Pancreas (tissue), 10 donors: ENCODE measurements around the gene GDPD4. TPM values are rescaled to one million over a fixed set of nuclear protein-coding genes. Genes with fewer than 3 reads are reported as not detected.
A peak's percentile ranks its signal among the peaks of the same experiment; 100 is the strongest.

ENCODE experiments used
- ATAC-seq, 4 donors: fragments of 200-7000 bp; cut with Tn5 transposase; one replicate each; pipeline versions ENCODE4 v1.8.0 to v1.9.1; 2020; ENCODE audit warnings: mild to moderate bottlenecking in 4 of 4, moderate library complexity in 4 of 4
- DNase-seq, 6 donors: peaks; one replicate each; pipeline ENCODE4 v3.0.0-alpha.2; 2020
- FAIRE-seq: peaks from 2 replicates; lab custom pipeline; 2012; peaks lifted over from hg19 to GRCh38; lab: Jason Lieb, UNC
- H3K27ac ChIP-seq, 4 donors: fragments of 200-600 bp; sonication (generic); 1 replicate in 3 of 4; 2 replicates in 1 of 4; pipeline versions ENCODE4 v1.5.0 to v1.8.0; 2020
- H3K27me3 ChIP-seq, 4 donors: fragments of 200-600 bp; one replicate each; pipeline ENCODE4 v1.8.0; 2021
- H3K36me3 ChIP-seq, 3 donors: fragments of 200-600 bp; sonication (generic) in 1 of 3; one replicate each; pipeline versions ENCODE4 v1.5.0 to v1.8.0; 2020 to 2021
- H3K4me1 ChIP-seq, 3 donors: fragments of 200-600 bp; one replicate each; pipeline ENCODE4 v1.8.0; 2021
- H3K4me3 ChIP-seq, 4 donors: fragments of 200-600 bp; sonication (generic) in 2 of 4; one replicate each; pipeline versions ENCODE4 v1.5.0 to v1.8.0; 2020 to 2021
- H3K9me3 ChIP-seq, 4 donors: fragments of 200-600 bp; one replicate each; pipeline ENCODE4 v1.8.0; 2021
- CTCF ChIP-seq, 4 donors: fragments of 200-600 bp; sonication (generic) in 3 of 4; IDR thresholded peaks; one replicate each; pipeline versions ENCODE4 v1.5.0 to v1.8.0; 2021; ENCODE audit warnings: antibody characterized with exemption in 4 of 4
- WGBS, 2 donors: extraction: QIAGEN DNeasy Blood & Tissue Kit; methylation state at CpG; one replicate each; pipeline ENCODE4 v1.1.7; 2013; 5-methylcytosine and 5-hydroxymethylcytosine counted together
- intact Hi-C, 3 donors: fragments of 100-400 bp; cut with DNase I; formaldehyde crosslinking; loops; one replicate each; pipeline versions ENCODE4 v1.11.1 to v1.14.2; 2022
- polyA plus RNA-seq, 2 donors: library from polyadenylated mRNA; stranded (reverse); fragments of 200-250 nt; gene quantifications; one replicate each; pipeline ENCODE4 v1.2.3, GENCODE V29; 2013
- total RNA-seq, 6 donors: library from RNA; stranded (reverse); fragmentation: NEBNext Ultra II Directional in 4 of 6; extraction: Animal tissue kit (Norgen Biotek cat#: 25700) in 4 of 6; gene quantifications; one replicate each; pipeline versions ENCODE4 v1.2.1 to v1.2.4, GENCODE V29; 2021 to 2023
- donor health status: healthy with polysubstance abuse.
- donor health status: DM: no; HTN: no; CAD: no; lungs with moderate emphysema.
- donor health status: DM: no; HTN: no; CAD: no.
- donor health status: control.
- donor health status: control.
- donor health status: Bipolar disorder and iron deficiency.
- donor health status: DM: yes; HTN: yes; CAD: no.
- donor health status: DM: no; HTN: no; CAD: no.
- donor health status: DM: no; HTN: no; CAD: no.
- donor health status: DM: yes; HTN: yes; CAD: no.

GDPD4 gene
- total and polyA plus RNA-seq, 8 donors: not detected

GRCh38 chr11:77167791-77168190 lies 133.7 kb downstream of the GDPD4 start:
- ATAC-seq (no peak), FAIRE-seq (no peak), DNase-seq (peak in 2 of 6 donors; percentile 7 to 39)
- no peaks in the 10 kb centered on the region for H3K4me1 ChIP-seq
- H3K4me3 ChIP-seq: no peak overlapping the region
- WGBS, 2 donors: 74 to 87% methylated on average over 8 of the region's 8 CpGs
- intact Hi-C loops: no loop called here
- H3K27ac ChIP-seq: no peak overlapping the region
- TF ChIP-seq CTCF (IDR thresholded peaks at IDR 0.05): no peak
- no peaks in the 10 kb centered on the region for H3K9me3 ChIP-seq
- H3K36me3 ChIP-seq: no peaks in the 10 kb centered on the region
- H3K27me3 ChIP-seq: no peaks in the 10 kb centered on the region

- DNase-seq (peak in 2 of 6 donors; percentile 8 to 19), FAIRE-seq (no peak), ATAC-seq (no peak)
- Histone ChIP-seq H3K27ac (no peak overlapping the region), H3K4me3 (no peak overlapping the region), H3K27me3 (no peaks in the 10 kb centered on the region), H3K4me1 (no peaks in the 10 kb centered on the region), H3K9me3 (no peaks in the 10 kb centered on the region), H3K36me3 (no peaks in the 10 kb centered on the region)
- WGBS, 2 donors: 85 to 92% methylated on average over 9 of the region's 9 CpGs
- intact Hi-C loops: no loop called here
- TF ChIP-seq CTCF (IDR thresholded peaks at IDR 0.05): no peak
These were observed 134.3 kb downstream of the GDPD4 start for GRCh38 chr11:77167111-77167626.

Other genes starting within 250 kb of the GDPD4 start
- 10 to 100 TPM in 2 of 6 donors, 1 to 10 TPM in 4; 3.3 to 11.0 (median 7.3) TPM for gene CAPN5, start 234.7 kb downstream of the GDPD4 start, total RNA-seq
- 1 to 10 TPM; 3.7 to 4.0 TPM for gene CAPN5, start 234.7 kb downstream of the GDPD4 start, polyA plus RNA-seq
- gene OMP, start 198.8 kb downstream of the GDPD4 start, total RNA-seq: under 1 TPM in 2 of 6 donors, not detected in 4; 0.69 to 0.78 TPM
- under 1 TPM in 1 of 2 donors, not detected in 1; 0.61 TPM for gene OMP, start 198.8 kb downstream of the GDPD4 start, polyA plus RNA-seq
- 1 to 10 TPM; 3.8 to 9.7 (median 7.0) TPM for gene MYO7A, start 173.4 kb downstream of the GDPD4 start, total RNA-seq
- 10 to 100 TPM in 1 of 2 donors, 1 to 10 TPM in 1; 6.8 to 13.3 TPM for gene MYO7A, start 173.4 kb downstream of the GDPD4 start, polyA plus RNA-seq
- gene PAK1, start 172.4 kb upstream of the GDPD4 start, total RNA-seq: 10 to 100 TPM; 18.0 to 40.0 (median 22.3) TPM
- gene PAK1, start 172.4 kb upstream of the GDPD4 start, polyA plus RNA-seq: 10 to 100 TPM in 1 of 2 donors, 1 to 10 TPM in 1; 9.0 to 15.1 TPM